Prostate gland (tissue), 2 donors: ENCODE data around the gene SKAP2.

ENCODE experiments used
- CTCF ChIP-seq, 4 experiments: fragments of 200-600 bp in 2 of 4; fragments of 450-650 bp in 2 of 4; sonication (generic) in 2 of 4; IDR thresholded peaks; 1 replicate in 3 of 4; 2 replicates in 1 of 4; pipeline ENCODE4 v1.5.1; 2016 to 2019; ENCODE audit warnings: antibody characterized with exemption in 4 of 4, mild to moderate bottlenecking in 2 of 4, moderate library complexity in 2 of 4
- POLR2A ChIP-seq: fragments of 450-650 bp; IDR thresholded peaks from one replicate; pipeline ENCODE4 v1.6.1; 2016; ENCODE audit warnings: antibody characterized with exemption, mild to moderate bottlenecking
- POLR2AphosphoS5 ChIP-seq: sonication (generic); formaldehyde crosslinking; IDR thresholded peaks from one replicate; pipeline ENCODE4 v1.6.1; 2017; ENCODE audit warnings: antibody characterized with exemption

DNA sequence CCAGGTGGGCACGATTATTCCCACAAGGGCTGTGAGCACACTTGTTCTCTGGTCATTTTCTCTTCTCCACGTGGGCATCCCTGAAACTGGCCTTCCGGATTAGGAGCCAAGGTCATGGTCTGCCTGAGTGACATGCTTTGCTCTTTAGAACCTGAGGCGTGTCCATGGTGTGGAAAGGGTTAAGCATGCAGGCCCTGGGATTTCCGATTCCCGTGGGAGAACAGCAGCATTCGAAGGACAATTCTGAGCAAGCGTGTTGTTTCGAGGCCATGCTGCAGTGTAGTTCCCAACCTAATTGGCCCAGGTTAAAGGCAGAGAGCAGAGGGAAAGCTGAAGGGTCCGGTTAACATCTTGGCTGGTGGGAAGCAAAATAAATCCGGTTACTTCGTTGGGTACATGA is 245.9 kb downstream of the SKAP2 start:
- no peak for TF ChIP-seq CTCF (IDR thresholded peaks at IDR 0.05)
- TF ChIP-seq POLR2A = no peak
- TF ChIP-seq POLR2AphosphoS5 = no peak
